ENCODE data around the gene DLG4.

The DLG4 gene

DNA sequence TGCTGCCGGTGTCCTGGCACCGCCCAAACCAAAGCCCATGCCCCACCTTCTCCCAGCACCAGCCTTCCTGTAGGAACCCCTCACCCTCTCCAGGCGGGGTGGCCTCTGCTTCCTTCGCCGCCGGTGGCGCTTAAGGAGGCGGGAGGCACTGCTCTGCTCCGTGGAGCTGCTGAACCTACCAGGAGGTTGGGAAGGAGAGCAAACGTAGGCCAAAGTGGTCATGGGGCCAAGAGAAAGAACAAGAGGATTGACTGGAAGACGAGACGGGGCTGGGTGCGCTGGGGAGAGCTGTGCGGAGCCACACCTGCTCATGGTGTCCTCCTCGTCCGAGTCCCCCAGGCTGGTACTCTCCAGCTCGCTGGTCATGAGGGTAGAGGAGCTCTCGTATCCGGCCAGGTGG, 9.9 kb upstream of the DLG4 start:
- DNase-seq (ENCODE audit: low read depth): no peak

DNA sequence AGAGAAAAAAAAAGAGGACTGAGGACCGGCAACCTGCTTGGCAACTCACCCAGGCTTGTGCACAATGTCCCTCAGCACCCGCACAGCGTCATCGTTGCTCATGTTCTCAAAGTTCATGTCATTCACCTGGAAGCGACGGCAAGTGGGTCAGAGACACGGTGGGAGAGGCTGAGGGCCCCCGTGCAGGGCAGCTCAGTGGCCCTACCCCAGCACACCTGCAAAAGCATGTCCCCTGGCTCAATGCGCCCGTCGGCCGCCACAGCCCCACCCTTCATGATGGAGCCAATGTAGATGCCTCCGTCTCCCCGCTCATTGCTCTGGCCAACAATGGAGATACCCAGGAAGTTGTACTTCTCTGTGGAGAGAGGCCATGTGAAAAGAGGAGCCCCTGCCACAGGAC, 9.3 kb upstream of the DLG4 start:
- DNase-seq (ENCODE audit: low read depth): no peak

- no peak for DNase-seq (ENCODE audit: low read depth)
These were observed 7.4 kb upstream of the DLG4 start for GRCh38 chr17:7226721-7227710.

DNA sequence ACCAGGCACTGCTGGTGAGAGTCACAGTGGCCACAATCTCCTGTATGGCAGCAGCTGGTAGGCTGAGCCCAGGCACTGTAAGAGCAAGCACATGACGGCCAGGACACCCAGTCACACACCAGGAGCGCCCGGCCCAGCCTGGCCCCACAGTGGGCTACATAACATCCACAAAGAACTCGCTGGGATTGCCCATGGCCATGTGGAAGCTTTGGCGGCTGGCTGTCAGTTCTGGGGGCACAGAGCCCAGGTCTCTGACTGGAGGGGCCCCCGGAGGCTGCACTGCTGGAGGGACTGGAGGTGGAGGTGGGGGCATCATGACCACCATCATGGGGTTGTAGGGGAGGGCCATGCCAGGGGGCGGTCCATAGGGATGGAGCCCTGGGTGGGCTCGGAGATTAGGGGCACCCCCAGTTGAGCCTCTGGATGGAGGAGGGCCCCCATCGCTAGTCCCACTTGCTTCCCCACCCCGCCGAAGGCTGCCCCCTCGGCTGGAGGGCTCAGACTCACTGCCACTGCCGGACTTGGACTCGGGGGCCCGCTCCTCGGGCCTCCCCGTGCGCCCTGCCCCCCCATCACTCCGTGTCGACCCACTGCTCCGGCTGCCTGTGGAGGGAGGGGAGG, 6.2 kb upstream of the DLG4 start:
- DNase-seq (ENCODE audit: low read depth): no peak

DNA sequence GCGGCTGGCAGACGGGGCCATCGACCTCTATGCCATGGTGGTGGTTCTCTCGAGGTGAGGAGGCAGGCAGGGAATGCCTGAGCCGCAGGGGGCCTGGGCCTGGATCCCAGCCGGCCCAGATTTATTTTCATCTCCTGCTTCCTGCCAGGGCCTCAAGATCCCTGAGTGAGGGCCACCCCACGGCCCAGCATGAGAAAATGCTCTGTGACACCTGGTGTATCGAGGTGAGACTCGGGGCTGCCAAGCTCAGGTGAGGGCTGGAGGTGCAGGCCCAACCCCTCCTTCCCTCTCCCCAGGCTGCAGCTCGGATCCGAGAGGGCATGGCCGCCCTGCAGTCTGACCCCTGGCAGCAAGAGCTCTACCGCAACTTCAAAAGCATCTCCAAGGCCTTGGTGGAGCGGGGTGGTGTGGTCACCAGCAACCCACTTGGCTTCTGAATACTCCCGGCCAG, 5.0 kb upstream of the DLG4 start:
- DNase-seq (ENCODE audit: low read depth): no peak

DNA sequence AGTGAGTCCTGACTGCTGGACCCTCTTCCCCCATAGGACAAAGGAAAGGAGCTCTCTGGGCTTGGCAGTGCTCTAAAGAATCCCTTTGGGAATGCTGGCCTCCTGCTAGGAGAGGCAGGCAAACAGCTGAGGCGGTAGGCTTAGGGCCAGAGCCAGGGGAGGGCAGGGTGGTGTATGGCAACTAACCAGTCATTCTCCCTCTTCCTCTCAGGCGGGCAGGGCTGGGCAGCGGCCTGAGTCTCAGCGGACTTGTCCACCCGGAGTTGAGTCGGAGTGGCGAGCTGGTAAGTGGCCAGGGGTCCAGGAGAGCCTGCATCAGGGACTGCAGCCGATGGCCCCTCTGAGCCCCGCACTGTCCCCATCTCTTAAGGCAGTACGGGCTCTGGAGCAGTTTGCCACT, 4.5 kb upstream of the DLG4 start:
- DNase-seq (ENCODE audit: low read depth): no peak

GRCh38 chr17:7223375-7223774, 3.7 kb upstream of the DLG4 start:
- no peak for DNase-seq (ENCODE audit: low read depth)

DNA sequence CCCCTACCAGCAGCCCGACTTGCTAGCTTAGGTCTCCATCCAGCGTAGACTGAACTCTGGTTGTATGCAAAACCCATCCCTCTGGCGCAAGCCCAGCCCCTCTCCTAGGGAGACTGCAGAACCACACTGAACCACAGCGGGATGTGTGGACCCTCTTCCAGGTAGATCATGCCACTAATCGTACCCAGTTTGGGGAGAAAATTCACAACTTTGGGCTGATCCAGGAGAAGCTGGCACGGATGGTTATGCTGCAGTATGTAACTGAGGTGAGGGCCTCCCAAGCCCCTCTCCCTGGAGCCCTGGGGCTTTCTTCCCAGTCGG, 3.3 kb upstream of the DLG4 start:
- DNase-seq (ENCODE audit: low read depth): no peak

DNA sequence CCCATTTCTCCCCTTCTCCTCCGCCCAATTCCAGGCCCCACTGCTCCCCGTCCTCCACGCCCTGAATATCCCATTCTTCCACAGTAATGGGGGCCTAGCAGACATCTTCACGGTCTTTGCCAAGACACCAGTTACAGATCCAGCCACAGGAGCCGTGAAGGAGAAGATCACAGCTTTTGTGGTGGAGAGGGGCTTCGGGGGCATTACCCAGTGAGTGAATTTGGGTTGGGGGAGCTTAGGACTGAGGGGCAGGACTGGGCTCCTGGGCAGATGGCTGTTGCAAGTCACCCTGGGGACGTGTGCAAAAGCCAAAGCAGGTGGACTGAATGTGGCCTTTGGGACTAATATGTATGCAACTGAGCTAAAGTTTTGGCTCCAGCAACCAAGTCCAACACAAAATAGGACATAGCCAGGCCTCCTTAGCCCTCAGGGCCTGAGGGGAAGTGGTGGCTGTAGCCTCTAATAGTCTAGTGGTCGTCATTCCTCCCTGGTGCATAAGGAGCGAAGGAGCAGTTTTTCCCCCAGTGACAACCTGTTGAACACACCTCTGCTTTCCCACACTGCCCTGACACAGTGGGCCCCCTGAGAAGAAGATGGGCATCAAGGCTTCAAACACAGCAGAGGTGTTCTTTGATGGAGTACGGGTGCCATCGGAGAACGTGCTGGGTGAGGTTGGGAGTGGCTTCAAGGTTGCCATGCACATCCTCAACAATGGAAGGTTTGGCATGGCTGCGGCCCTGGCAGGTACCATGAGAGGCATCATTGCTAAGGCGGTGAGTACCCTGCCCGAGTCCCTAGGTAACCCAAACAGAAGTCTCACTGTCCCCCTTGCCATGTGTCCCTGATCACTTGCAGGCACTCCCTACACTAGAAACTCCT, 2.7 kb upstream of the DLG4 start:
- DNase-seq (ENCODE audit: low read depth): no peak

DNA sequence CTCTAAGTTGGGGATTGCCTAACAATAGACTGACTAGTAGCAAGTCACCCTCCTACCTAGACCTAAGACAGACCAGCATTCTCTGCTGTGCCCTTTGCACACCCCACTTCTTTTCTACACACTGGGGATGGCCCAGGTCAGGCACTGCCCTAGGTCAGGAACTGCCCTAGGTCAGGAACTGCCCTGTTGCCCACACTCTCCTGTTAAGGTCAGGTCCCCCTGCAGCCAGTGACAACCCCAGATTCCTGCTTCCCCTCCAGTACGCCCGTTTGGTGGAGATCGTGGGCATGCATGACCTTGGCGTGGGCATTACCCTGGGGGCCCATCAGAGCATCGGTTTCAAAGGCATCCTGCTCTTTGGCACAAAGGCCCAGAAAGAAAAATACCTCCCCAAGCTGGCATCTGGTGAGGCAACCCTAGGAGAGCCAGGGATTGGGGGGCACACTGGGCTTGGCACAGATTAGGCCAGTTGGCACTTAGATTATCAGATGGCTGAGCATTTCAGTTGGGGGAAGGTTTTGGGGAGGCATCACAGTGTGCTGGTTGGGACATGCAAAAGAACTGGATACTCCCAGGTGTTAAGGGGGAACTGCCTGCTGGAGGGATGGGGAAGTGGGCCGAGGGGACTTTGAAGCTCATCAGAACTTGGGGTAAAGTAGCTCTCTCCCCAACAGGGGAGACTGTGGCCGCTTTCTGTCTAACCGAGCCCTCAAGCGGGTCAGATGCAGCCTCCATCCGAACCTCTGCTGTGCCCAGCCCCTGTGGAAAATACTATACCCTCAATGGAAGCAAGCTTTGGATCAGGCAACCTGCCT, 1.8 kb upstream of the DLG4 start:
- DNase-seq (ENCODE audit: low read depth): no peak

DNA sequence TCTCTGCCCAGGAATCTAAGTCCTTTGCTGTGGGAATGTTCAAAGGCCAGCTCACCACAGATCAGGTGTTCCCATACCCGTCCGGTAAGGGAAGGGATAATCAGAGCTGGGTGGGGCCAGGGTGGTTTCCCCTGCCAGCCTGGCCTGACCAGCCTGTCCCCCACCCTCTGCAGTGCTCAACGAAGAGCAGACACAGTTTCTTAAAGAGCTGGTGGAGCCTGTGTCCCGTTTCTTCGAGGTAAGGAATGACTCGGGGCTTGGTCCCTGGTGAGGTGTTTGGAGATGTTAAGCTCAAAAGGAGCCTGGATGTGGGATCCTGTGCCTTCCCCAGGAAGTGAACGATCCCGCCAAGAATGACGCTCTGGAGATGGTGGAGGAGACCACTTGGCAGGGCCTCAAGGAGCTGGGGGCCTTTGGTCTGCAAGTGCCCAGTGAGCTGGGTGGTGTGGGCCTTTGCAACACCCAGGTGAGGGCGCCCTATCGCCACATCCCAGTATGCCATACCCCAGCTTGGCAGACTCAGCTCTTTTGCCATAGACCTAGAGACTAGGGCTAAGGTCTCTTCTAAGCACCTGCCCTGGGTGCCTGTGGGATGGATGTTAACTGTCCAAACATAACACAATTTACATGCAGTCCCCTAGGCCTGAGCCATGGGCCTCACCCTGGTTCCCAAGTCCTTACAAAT, 1.1 kb upstream of the DLG4 start:
- peak; percentile 38 for DNase-seq (ENCODE audit: low read depth)

DNA sequence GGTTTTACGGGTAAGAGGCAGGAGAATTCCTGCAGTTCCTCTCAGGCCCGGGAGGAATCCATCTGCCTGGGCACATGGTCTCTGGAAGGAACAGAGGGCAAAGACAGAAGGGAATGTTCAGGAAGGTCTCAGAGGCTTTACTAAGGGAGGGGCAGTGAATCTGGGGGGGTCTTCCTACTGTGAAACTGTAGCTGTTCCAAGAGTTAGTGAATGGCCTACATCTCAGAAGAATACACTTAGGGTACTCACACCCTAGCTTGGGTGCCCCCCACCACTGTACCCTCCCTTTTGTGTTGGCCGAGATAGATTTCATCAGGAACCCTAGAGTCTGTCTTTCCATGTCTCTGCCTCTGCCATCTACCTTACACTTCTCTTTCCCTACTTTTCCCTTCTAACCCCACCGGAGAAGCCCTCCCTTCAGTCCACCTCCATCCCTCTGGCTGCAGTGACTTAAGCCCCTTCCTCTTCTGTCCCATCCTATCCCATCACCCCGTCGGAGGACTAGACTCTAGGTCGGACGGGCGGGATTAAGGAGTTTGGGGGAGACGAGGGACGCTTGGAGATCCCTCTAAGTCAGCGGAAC, 316 bp downstream of the DLG4 start:
- DNase-seq (ENCODE audit: low read depth): no peak

GRCh38 chr17:7218758-7219157, 878 bp downstream of the DLG4 start:
- DNase-seq (ENCODE audit: low read depth): no peak

DNA sequence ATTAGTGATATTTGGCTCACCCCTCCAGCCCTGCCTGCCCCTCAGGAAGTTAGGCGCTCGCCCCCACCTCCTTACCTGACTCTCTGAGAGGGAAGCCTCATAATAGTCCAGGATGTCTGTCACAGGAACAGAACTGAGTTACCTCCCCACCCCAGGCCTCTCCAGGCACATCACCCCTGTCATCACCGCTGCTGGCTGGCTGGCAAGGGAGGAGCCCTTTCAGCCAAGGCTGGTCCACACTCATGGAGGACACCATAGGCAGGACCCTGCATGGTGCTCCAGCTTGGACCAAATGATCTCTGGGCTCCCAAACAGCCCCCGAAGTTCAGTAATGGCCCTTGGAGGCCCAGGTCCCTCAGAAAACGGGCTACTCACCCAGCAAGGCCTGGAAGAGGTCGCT, 1.5 kb downstream of the DLG4 start:
- no peak for DNase-seq (ENCODE audit: low read depth)

- DNase-seq (ENCODE audit: low read depth): no peak
These were observed 2.3 kb downstream of the DLG4 start for GRCh38 chr17:7217113-7217987.

DNA sequence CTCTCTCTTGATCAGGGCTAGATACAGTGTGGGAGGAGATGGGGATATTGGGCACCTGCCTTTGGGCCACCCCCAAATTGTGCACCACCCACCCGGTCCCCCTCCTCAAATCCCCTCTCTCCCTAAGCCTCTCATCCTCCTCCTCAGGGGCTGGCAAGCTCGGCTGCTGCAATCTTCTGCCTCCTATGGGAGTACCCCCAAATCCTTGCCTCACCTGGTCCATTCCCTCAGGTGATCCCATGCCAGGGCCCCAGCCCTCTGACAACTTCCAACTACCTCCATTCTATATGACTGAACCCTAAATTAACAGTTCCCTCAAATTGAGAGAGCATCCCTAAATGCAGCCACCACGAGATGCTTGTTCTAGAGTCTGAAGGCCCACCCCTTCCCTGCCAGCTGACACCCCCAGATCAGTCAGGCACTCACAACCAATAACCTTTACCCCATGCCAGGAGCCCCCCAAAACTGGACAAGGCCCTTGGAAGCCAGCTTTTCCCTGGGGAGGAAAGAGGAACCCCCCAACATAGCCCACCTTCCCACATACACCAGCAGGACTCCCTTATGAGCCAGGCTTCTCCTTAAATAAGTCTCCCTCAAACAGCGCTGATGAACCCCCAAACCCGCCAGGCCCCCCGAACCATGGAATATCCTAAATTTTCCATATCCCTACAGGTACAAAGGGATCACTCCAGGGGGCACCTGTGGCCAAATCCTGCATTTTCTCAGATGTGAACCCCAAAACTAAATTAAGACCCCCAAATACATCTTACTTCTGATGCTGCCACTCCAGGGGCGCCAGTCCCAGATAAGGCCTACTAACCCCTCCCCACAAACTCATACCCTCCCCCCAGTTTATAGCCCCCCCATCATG, 3.2 kb downstream of the DLG4 start:
- DNase-seq (ENCODE audit: low read depth): no peak

GRCh38 chr17:7215652-7216180, 3.9 kb downstream of the DLG4 start:
- no peak for DNase-seq (ENCODE audit: low read depth)

- DNase-seq (ENCODE audit: low read depth): no peak
These were observed 4.4 kb downstream of the DLG4 start for GRCh38 chr17:7215136-7215638.
